ENCODE measurements around the gene NAA38. TPM values are rescaled to one million over a fixed set of nuclear protein-coding genes. Genes with fewer than 3 reads are reported as not detected.

NAA38 gene
- polyA plus RNA-seq, 1 donor (not counting 4 experiments of a cell fraction or from before 2014, with no cell fraction given): 70.9 TPM

- Histone ChIP-seq H3K9me3 (ENCODE audit: control insufficient read depth, low read depth, low read length) (no peaks in the 10 kb centered on the region), H3K4me2 (ENCODE audit: control insufficient read depth, extremely low read depth, insufficient read depth, low read depth, low read length) (no peak overlapping the region), H3K36me3 (ENCODE audit: control insufficient read depth in 2 of 2, extremely low read depth in 1 of 2, insufficient read depth in 2 of 2, low read length in 2 of 2) (no peaks in the 10 kb centered on the region), H4K20me1 (ENCODE audit: control insufficient read depth, extremely low read depth, insufficient read depth, low read length) (no peaks in the 10 kb centered on the region), H3K4me3 (ENCODE audit: control insufficient read depth in 2 of 3, extremely low read depth in 1 of 3, insufficient read depth in 2 of 3, low read depth in 1 of 3, low read length in 3 of 3) (no peak overlapping the region), H3K4me1 (ENCODE audit: control insufficient read depth, extremely low read depth, insufficient read depth, low read length) (no peaks in the 10 kb centered on the region), H3K27me3 (ENCODE audit: control insufficient read depth, extremely low read depth, insufficient read depth, low read length) (no peaks in the 10 kb centered on the region), H3K9ac (ENCODE audit: control insufficient read depth, extremely low read depth, insufficient read depth, low read length) (no peak overlapping the region), H2AFZ (ENCODE audit: control insufficient read depth, low read length) (no peak overlapping the region), H3K79me2 (ENCODE audit: control insufficient read depth, insufficient read depth, low read length) (no peaks in the 10 kb centered on the region), H3K27ac (ENCODE audit: control insufficient read depth, insufficient read depth, low read length) (no peak overlapping the region), H3K9me1 (ENCODE audit: control insufficient read depth, extremely low read depth, insufficient read depth, low read length) (no peaks in the 10 kb centered on the region)
- TF ChIP-seq, protein P1, sequence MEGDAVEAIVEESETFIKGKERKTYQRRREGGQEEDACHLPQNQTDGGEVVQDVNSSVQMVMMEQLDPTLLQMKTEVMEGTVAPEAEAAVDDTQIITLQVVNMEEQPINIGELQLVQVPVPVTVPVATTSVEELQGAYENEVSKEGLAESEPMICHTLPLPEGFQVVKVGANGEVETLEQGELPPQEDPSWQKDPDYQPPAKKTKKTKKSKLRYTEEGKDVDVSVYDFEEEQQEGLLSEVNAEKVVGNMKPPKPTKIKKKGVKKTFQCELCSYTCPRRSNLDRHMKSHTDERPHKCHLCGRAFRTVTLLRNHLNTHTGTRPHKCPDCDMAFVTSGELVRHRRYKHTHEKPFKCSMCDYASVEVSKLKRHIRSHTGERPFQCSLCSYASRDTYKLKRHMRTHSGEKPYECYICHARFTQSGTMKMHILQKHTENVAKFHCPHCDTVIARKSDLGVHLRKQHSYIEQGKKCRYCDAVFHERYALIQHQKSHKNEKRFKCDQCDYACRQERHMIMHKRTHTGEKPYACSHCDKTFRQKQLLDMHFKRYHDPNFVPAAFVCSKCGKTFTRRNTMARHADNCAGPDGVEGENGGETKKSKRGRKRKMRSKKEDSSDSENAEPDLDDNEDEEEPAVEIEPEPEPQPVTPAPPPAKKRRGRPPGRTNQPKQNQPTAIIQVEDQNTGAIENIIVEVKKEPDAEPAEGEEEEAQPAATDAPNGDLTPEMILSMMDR (optimal IDR thresholded peaks at IDR 0.05 in 1 of 3, IDR thresholded peaks at IDR 0.05 in 1 of 3, conservative IDR thresholded peaks at IDR 0.05 in 1 of 3; ENCODE audit: extremely low read depth in 1 of 3, insufficient read depth in 2 of 3, low read length in 3 of 3): no peak
- TF ChIP-seq EZH2 (IDR thresholded peaks at IDR 0.05; ENCODE audit: low read length): no peak
- no peak for DNase-seq (ENCODE audit: low read depth, low spot score)
- dilution Hi-C loops (cut with MboI; ENCODE audit: extremely low pct_ligation_motif_present, low sequenced_read_pairs): no loop called here
- FAIRE-seq: no peak
Measured at GRCh38 chr17:7818026-7818425, 39.3 kb downstream of the NAA38 start.

DNA sequence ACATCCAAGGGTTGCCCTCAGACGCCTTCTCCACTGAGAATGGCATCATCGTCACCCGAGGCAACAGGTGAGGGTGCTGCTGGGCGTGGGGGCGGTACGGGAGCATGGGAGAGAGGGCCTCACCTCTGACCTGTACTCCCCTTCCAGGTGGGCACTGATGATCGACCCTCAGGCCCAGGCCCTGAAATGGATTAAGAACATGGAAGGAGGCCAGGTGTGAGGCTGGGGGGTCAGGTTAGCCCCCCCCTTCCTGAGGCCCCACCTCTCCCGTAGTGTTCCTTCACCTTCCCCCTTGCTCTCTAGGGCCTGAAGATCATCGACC lies 39.8 kb downstream of the NAA38 start:
- no peak overlapping the region for H3K4me2 ChIP-seq (ENCODE audit: control insufficient read depth, extremely low read depth, insufficient read depth, low read depth, low read length)
- H3K36me3 ChIP-seq (ENCODE audit: control insufficient read depth in 2 of 2, extremely low read depth in 1 of 2, insufficient read depth in 2 of 2, low read length in 2 of 2): no peaks in the 10 kb centered on the region
- no peaks in the 10 kb centered on the region for H3K27me3 ChIP-seq (ENCODE audit: control insufficient read depth, extremely low read depth, insufficient read depth, low read length)
- FAIRE-seq (no peak), DNase-seq (ENCODE audit: low read depth, low spot score) (no peak)
- no peaks in the 10 kb centered on the region for H4K20me1 ChIP-seq (ENCODE audit: control insufficient read depth, extremely low read depth, insufficient read depth, low read length)
- no peak overlapping the region for H2AFZ ChIP-seq (ENCODE audit: control insufficient read depth, low read length)
- H3K4me3 ChIP-seq (ENCODE audit: control insufficient read depth in 2 of 3, extremely low read depth in 1 of 3, insufficient read depth in 2 of 3, low read depth in 1 of 3, low read length in 3 of 3): no peak overlapping the region
- TF ChIP-seq, protein P1 (optimal IDR thresholded peaks at IDR 0.05 in 1 of 3, IDR thresholded peaks at IDR 0.05 in 1 of 3, conservative IDR thresholded peaks at IDR 0.05 in 1 of 3; ENCODE audit: extremely low read depth in 1 of 3, insufficient read depth in 2 of 3, low read length in 3 of 3): no peak
- no peak for TF ChIP-seq EZH2 (IDR thresholded peaks at IDR 0.05; ENCODE audit: low read length)
- H3K9me3 ChIP-seq (ENCODE audit: control insufficient read depth, low read depth, low read length): no peaks in the 10 kb centered on the region
- H3K79me2 ChIP-seq (ENCODE audit: control insufficient read depth, insufficient read depth, low read length): no peaks in the 10 kb centered on the region
- no peaks in the 10 kb centered on the region for H3K4me1 ChIP-seq (ENCODE audit: control insufficient read depth, extremely low read depth, insufficient read depth, low read length)
- no peaks in the 10 kb centered on the region for H3K9me1 ChIP-seq (ENCODE audit: control insufficient read depth, extremely low read depth, insufficient read depth, low read length)
- H3K9ac ChIP-seq (ENCODE audit: control insufficient read depth, extremely low read depth, insufficient read depth, low read length): no peak overlapping the region
- dilution Hi-C loops (cut with MboI; ENCODE audit: extremely low pct_ligation_motif_present, low sequenced_read_pairs): no loop called here
- no peak overlapping the region for H3K27ac ChIP-seq (ENCODE audit: control insufficient read depth, insufficient read depth, low read length)
